HG03175 (cell line): ENCODE data around the gene BRME1.

Experiments
- ATAC-seq: cut with Tn5 transposase; IDR thresholded peaks from one replicate; pipeline ENCODE4 v1.9.1; 2021; ENCODE audit warnings: mild to moderate bottlenecking, moderate library complexity; ENCODE audit not compliant: unreplicated experiment

Gene BRME1

DNA sequence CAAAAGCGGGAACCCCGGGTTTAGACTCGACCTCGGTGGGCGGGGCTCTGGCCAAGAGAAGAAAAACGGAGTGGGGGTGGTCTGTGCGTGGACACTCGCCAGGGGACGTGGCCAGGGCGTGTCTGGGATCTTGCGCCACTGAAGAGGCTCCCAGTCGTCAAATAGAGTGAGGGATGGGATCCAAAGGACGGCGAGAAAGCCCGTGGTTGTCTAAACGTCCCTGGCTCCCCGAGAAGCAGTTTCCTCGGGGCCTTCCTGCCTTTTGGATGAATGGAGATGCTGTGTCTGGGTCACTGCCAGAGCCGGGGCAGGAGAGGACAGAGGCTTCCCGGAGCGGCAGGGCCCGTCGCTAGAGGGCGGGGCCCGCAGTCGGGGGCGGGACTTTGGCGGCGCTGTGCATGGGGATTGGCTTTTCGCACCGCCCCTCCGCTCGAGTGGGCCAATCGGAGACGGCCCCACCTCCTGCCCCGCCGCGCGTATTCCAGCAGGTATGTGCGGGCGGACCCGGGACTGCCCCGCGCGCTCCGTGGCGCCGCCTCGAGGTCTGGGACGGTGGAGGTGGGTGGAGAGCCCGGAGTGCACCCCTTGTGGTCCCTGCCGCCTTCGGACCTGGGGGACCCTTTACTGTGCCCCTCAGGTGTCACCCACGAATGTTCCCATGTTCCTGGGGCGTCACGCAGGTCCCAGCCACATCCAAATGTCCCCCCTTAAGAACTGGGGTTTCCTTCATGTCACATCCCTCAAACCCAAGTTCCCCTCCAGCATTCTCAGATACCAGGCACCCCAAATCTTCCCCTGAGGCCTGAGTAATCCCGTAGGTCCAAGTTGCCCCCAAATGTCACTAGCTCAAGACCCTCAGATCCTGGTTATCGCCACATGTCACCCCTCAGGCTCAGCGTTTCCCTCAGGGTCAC lies 72.3 kb downstream of the BRME1 start:
- peak; percentile 73 for ATAC-seq
